Suprapubic skin (tissue), 4 donors: Measurements from ENCODE around the gene ZSCAN30. TPM values are rescaled to one million over a fixed set of nuclear protein-coding genes. Genes with fewer than 3 reads are reported as not detected.

Experiments
- DNase-seq, 2 donors: peaks; one replicate each; pipeline ENCODE4 v3.0.0-alpha.2; 2019; ENCODE audit warnings: low spot score in 2 of 2
- H3K27ac ChIP-seq: fragments of 200-600 bp; sonication (generic); one replicate; pipeline ENCODE4 v1.5.1; 2019
- H3K27me3 ChIP-seq: fragments of 200-600 bp; sonication (generic); one replicate; pipeline ENCODE4 v1.5.1; 2019
- H3K36me3 ChIP-seq: fragments of 200-600 bp; sonication (generic); one replicate; pipeline ENCODE4 v1.5.1; 2019
- H3K4me1 ChIP-seq: fragments of 200-600 bp; sonication (generic); one replicate; pipeline ENCODE4 v1.5.1; 2019
- H3K4me3 ChIP-seq: fragments of 200-600 bp; sonication (generic); one replicate; pipeline ENCODE4 v1.5.1; 2019; ENCODE audit warnings: mild to moderate bottlenecking
- H3K9me3 ChIP-seq: fragments of 200-600 bp; sonication (generic); one replicate; pipeline ENCODE4 v1.5.1; 2019
- EP300 ChIP-seq: sonication (generic); formaldehyde crosslinking; IDR thresholded peaks from one replicate; pipeline ENCODE4 v1.6.1; 2017; ENCODE audit warnings: antibody characterized with exemption
- POLR2A ChIP-seq, 2 donors: fragments of 450-650 bp; IDR thresholded peaks; one replicate each; pipeline ENCODE4 v1.6.1; 2017; ENCODE audit warnings: antibody characterized with exemption in 2 of 2, mild to moderate bottlenecking in 2 of 2, moderate library complexity in 2 of 2
- POLR2AphosphoS5 ChIP-seq, 3 donors: sonication (generic); formaldehyde crosslinking; IDR thresholded peaks; one replicate each; pipeline ENCODE4 v1.6.1; 2017; ENCODE audit warnings: antibody characterized with exemption in 3 of 3
- WGBS: methylation state at CpG from one replicate; pipeline ENCODE4 v1.1.5; 2018; 5-methylcytosine and 5-hydroxymethylcytosine counted together
- total RNA-seq, 4 donors: library from RNA; depleted of rRNA; stranded (reverse); fragments of >200 nt; gene quantifications; one replicate each; pipeline ENCODE4 v1.1.0, GENCODE V29; 2016
- TF ChIP-seq, protein P1 (sequence below), 2 donors: fragments of 200-600 bp in 1 of 2; fragments of 450-650 bp in 1 of 2; sonication (generic) in 1 of 2; IDR thresholded peaks; one replicate each; pipeline ENCODE4 v1.5.1; 2016 to 2019; ENCODE audit warnings: antibody characterized with exemption in 2 of 2, mild to moderate bottlenecking in 1 of 2, moderate library complexity in 1 of 2

The ZSCAN30 gene
- total RNA-seq, 4 donors from 2014 or later: 9.6 to 25.2 (median 10.7) TPM

DNA sequence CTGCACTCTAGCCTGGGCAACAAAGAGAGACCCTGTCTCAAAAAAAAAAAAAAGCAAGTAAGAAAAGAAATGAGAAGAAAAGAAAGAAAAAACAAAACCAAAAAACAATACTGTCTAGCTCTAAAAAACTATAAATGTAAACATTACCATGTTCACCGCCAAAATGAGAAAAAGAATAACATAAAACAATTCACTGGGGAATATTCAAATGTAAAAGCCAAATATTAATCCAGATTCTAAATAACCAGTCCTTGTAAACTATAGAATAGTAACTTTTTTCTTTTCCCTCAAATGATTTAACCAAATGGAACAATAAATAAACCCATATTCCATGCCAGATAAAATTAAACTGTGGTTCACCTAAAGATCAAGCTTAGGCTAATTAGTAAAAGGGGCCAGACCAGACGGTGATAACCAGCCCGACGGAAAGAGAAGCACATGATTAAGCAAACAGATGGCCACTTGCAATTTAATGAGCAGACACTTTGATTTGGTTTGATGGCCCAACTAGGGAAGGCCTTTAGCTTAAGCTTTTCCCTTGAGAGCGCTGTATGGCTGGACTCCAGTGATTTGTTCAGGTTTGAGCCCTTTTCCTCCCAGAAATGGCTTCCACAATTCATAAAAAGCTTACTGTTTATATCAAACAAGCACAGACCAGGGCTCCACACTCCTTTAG lies 88.6 kb downstream of the ZSCAN30 start:
- Histone ChIP-seq H3K4me3 (no peak overlapping the region), H3K27me3 (no peaks in the 10 kb centered on the region), H3K27ac (no peak overlapping the region), H3K9me3 (peaks cover 5% of the 10 kb centered on the region), H3K4me1 (peaks cover 4% of the 10 kb centered on the region), H3K36me3 (no peaks in the 10 kb centered on the region)
- TF ChIP-seq, protein P1, sequence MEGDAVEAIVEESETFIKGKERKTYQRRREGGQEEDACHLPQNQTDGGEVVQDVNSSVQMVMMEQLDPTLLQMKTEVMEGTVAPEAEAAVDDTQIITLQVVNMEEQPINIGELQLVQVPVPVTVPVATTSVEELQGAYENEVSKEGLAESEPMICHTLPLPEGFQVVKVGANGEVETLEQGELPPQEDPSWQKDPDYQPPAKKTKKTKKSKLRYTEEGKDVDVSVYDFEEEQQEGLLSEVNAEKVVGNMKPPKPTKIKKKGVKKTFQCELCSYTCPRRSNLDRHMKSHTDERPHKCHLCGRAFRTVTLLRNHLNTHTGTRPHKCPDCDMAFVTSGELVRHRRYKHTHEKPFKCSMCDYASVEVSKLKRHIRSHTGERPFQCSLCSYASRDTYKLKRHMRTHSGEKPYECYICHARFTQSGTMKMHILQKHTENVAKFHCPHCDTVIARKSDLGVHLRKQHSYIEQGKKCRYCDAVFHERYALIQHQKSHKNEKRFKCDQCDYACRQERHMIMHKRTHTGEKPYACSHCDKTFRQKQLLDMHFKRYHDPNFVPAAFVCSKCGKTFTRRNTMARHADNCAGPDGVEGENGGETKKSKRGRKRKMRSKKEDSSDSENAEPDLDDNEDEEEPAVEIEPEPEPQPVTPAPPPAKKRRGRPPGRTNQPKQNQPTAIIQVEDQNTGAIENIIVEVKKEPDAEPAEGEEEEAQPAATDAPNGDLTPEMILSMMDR (IDR thresholded peaks at IDR 0.05): no peak
- TF ChIP-seq POLR2A (IDR thresholded peaks at IDR 0.05) (no peak), EP300 (no peak), POLR2AphosphoS5 (IDR thresholded peaks at IDR 0.05) (no peak)
- DNase-seq: no peak
- 71% methylated on average over 5 of the region's 5 CpGs for WGBS

Other genes with a start within 250 kb of the ZSCAN30 start
- gene MAPRE2, start 248.8 kb downstream of the ZSCAN30 start, total RNA-seq: 10 to 100 TPM; 29.9 to 51.2 (median 37.2) TPM
- 10 to 100 TPM; 13.2 to 41.0 (median 17.3) TPM for gene ZNF397, start 49.2 kb downstream of the ZSCAN30 start, total RNA-seq
- gene ZNF24, start 54.2 kb upstream of the ZSCAN30 start, total RNA-seq: 10 to 100 TPM; 28.9 to 46.4 (median 37.4) TPM
- gene ZNF396, start 87.1 kb upstream of the ZSCAN30 start, total RNA-seq: 1 to 10 TPM in 3 of 4 donors, under 1 TPM in 1; 0.98 to 2.5 (median 1.3) TPM
- gene INO80C, start 207.7 kb upstream of the ZSCAN30 start, total RNA-seq: 10 to 100 TPM; 12.6 to 35.2 (median 18.2) TPM